HG03108 (cell line): ENCODE measurements around the gene RSPH1.

Experiments used
- ATAC-seq: cut with Tn5 transposase; IDR thresholded peaks from one replicate; pipeline ENCODE4 v1.9.1; 2021; ENCODE audit warnings: moderate library complexity; ENCODE audit not compliant: unreplicated experiment

Gene RSPH1

GRCh38 chr21:42496120-42496838, at the start of gene RSPH1:
RSPH1 (minus strand) TSS chr21:42496224; CDS start chr21:42496186, 38 bp downstream.
- peak; percentile 99 for ATAC-seq

- ATAC-seq = no peak
These were observed 49.7 kb upstream of the RSPH1 start for GRCh38 chr21:42545745-42546144.

DNA sequence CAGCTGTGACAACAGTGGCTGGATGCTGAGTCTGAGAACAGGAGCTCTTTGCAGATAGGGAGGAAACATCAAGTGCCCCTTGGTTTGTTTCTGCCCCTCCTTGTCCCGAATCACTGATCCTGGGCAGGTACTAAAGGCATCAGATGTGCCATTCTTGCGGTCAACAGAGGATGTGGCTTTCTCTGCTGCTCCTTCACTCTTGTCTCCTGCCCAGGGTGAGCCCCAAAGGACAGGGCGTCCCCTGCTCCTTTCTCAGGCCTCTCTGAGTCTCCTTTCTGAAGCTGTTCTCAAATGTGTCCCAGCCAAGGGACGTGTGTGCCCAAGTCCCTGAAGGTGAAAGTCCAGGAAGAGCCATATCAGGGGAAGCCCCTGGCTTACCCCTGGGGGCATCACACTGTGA, 49.3 kb upstream of the RSPH1 start:
- no peak for ATAC-seq

- no peak for ATAC-seq
These were observed 48.5 kb upstream of the RSPH1 start for GRCh38 chr21:42544544-42544943.

GRCh38 chr21:42543106-42543847, 47.3 kb upstream of the RSPH1 start:
- ATAC-seq = no peak

DNA sequence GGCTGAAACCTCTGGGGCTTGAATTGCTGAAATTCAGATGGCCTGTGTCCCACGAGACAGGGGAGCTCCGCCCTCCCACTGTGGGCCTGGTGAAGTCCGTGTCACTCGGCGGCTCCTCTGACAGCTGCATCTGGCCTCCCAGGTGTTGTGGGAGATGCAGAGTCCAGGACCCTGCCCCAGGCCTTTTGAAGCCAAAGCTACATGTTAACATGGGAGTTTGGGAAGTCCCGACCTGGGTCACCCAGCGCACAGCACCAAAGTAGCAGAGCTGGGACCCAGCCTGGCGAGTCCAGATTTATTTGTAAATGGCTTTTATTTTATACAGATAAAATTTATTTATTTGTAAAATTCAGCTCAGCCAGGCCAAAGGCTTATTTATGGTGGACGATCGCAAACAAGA, 46.6 kb upstream of the RSPH1 start:
- no peak for ATAC-seq

DNA sequence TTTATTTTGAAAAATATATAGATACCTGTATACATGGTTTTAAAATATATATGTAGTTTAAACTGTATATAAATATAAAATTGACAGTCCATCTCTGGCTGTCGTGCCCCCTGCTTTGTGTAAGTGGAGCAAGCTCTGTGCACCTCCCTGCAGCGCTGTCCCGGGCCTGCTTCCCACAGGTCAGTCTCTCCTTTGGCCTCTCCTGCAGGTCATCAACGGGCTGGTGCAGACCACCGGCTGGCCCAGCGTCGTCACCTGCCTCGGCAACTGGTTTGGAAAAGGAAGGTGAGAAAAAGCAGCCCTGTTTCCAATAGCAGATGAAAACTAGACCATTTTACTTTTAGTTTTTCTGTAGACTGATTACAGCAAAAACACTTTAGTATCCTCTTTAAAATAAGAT, 46.2 kb upstream of the RSPH1 start:
- no peak for ATAC-seq

DNA sequence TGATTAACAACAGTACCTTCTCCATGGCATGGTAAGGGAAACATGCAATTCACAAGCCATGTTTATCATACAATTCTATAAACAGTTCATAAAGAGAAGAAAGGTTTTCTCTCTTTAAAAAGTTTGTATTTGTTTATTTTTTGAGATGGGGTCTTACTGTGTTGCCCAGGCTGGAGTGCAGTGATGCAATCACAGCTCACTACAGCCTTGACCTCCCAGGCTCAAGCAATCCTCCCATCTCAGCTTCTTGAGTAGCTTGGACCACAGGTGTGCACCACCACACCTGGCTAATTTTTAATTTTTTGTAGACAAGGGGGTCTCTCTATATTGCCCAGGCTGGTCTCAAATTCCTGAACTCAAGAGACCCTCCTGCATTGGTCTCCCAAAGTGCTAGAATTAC, 45.6 kb upstream of the RSPH1 start:
- ATAC-seq = no peak

DNA sequence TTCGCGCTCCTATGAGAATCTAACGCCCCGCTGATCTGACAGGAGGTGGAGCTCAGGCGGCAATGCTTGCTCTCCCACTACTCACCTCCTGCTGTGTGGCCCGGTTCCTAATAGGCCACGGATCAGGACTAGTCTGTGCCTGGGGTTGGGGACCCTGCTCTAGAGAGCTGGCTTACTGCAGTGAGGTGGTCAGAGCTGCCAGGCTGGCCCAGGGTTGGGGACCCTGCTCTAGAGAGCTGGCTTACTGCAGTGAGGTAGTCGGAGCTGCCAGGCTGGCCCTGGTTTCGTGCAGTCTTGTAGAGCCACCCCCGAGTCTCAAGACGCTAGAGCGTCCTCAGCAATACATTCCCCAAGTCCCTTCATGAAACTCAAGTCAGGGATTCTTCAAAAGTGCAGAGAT, 45.1 kb upstream of the RSPH1 start:
- no peak for ATAC-seq

DNA sequence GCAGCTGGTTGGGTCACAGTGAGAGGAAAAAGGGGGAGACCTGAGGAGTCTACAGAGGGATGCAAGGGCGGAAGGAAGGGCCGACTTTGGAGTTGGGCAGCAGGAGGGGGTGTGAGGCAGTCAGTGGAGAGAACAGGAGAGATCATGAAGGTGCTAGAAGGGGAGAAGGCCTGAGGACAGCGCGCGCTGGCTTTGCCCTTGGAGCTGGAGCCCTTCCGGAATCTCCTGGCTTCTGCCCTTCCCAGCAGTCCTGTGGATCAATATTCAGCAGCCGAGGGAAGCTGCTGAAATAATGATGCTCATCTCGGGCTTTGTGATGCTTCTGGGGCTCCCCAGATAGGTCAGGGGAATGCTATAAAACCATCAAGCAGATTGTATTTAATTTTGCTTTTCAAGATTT, 44.4 kb upstream of the RSPH1 start:
- ATAC-seq = no peak

GRCh38 chr21:42539931-42540343, 43.9 kb upstream of the RSPH1 start:
- no peak for ATAC-seq

DNA sequence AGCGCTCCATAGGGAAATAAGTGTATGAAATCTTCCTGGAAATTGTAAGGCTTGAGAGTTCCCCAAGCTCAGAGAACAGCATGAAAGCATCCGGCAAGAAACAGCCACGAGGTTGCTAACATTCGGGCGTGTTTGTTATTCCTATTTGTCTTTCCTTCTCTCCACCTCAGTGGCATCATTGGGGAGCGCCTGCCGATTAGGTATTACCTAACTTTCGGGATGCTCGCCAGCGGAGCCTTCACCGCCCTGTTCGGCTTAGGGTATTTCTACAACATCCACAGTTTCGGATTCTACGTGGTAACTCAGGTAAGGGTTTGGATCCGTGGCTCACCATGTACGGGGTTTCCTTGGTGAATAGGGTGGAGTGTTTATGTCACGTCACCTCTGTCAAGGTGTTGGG, 43.3 kb upstream of the RSPH1 start:
- ATAC-seq = no peak

- ATAC-seq = no peak
These were observed 42.7 kb upstream of the RSPH1 start for GRCh38 chr21:42538479-42539275.

DNA sequence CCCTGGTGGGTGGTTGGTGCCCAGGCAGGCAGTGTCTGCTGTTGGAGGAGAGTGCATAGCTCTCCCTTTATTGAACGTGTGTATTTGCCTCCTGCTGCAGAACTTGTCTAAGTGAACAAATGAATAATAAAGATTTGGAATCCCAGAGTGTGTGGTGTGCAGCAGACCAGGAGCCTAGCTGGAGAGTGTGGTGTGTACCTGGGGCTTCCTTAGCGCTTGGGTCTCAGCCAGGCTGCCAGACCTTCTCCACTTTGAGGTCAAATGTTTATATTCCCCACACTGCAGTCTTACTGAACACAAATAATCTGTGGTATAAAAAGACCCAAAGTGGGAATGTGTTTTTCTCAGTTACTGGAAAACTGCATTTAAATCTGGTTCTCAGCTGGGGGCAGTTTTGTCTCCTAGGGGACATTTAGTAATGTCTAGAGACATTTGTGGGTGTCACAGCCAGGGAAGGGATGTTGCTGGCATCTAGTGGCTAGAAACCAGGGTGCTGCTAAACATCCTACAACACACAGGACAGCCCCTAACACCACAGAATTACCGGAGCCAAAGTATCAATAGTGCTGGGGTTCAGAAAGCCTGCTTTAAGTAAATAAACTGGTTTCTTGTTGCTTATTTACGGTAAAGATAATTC, 41.2 kb upstream of the RSPH1 start:
- ATAC-seq = no peak

- ATAC-seq = no peak
These were observed 40.6 kb upstream of the RSPH1 start for GRCh38 chr21:42536601-42537000.

GRCh38 chr21:42535602-42536171, 39.7 kb upstream of the RSPH1 start:
- ATAC-seq = peak; percentile 65

GRCh38 chr21:42534421-42535378, 38.7 kb upstream of the RSPH1 start:
- peak; percentile 42 for ATAC-seq

DNA sequence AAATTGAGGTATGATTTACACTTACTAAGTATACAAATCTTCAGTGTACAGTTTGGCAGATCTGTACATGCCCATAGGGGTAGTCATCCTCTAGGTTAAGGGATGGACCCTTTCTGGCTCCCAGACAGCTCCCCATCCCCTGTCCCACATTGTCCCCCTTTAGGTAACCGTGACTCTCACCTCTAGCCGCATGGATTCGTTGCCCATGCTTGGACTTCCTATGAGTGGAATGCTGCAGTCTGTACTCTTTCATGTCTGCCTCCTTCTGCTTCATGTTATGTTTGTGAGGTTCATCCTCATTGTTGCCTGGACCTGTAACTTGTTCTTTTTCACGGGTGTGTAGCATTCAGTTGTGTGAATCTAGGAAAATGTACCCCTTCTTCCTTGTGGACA, 37.9 kb upstream of the RSPH1 start:
- no peak for ATAC-seq

- ATAC-seq = no peak
These were observed 37.4 kb upstream of the RSPH1 start for GRCh38 chr21:42533306-42533962.
